GM06990 (cell line): ENCODE data around the gene CCDC106.

Source experiments
- DNase-seq: peaks from one replicate; pipeline ENCODE4 v3.0.0-alpha.2; 2011; ENCODE audit not compliant: insufficient read length; ENCODE audit errors: extremely low read depth
- H3K27me3 ChIP-seq: replicated peaks from 2 replicates; pipeline ENCODE4 v1.6.0; 2011; ENCODE audit warnings: low read length; ENCODE audit not compliant: control insufficient read depth, insufficient read depth
- H3K36me3 ChIP-seq: 2 replicates; pipeline ENCODE4 v1.5.1; 2011; ENCODE audit warnings: low read length; ENCODE audit not compliant: control insufficient read depth, insufficient read depth
- H3K4me3 ChIP-seq: replicated peaks from 2 replicates; pipeline ENCODE4 v1.5.1; 2011; ENCODE audit warnings: low read depth, mild to moderate bottlenecking, control low read depth, low read length
- TF ChIP-seq, protein P1 (sequence below): IDR thresholded peaks from 2 replicates; pipeline ENCODE4 v1.5.1; 2011; ENCODE audit warnings: low read length, control low read depth, mild to moderate bottlenecking, inconsistent platforms; ENCODE audit not compliant: insufficient read depth, poor library complexity, severe bottlenecking

The CCDC106 gene

DNA sequence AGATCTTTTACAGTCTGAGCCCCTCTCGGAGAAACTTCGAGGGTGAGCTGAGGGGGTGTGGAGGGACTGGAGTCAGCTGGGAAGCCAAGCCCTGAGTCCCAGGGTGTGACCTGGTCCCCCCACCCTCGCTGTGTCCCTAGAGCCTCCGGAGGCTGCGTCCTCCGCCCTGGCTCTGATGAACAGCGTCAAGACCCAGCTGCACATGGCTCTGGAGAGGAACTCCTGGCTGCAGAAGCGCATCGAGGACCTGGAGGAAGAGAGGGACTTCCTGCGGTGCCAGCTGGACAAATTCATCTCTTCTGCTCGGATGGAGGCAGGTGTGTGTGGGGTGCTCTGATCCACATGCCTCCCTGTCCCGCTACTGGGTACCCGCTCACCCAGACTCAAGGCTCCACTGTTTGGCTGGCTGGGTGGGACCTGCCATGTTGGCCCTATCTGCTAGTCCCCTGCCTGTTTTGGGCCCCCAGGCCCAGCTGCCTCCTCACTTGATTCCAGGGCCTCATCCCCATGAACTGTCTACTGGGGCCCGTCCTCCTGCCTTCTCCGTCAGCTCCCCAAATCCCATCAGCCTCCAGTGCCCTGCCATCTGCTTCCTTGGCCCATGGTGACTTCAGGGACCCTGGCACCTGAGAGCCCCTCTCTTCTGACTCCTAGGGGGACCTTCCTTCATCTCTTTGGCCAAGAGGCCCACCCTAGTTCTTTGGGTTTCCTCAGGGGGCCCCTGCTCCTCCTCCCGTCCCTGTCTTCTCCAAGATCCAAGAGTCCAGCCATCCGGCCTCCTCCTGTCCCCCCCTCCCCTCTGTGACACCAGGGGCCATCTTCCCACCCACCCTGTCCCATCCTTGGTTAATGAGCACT, 1.5 kb downstream of the CCDC106 start:
- DNase-seq: no peak
- TF ChIP-seq, protein P1, sequence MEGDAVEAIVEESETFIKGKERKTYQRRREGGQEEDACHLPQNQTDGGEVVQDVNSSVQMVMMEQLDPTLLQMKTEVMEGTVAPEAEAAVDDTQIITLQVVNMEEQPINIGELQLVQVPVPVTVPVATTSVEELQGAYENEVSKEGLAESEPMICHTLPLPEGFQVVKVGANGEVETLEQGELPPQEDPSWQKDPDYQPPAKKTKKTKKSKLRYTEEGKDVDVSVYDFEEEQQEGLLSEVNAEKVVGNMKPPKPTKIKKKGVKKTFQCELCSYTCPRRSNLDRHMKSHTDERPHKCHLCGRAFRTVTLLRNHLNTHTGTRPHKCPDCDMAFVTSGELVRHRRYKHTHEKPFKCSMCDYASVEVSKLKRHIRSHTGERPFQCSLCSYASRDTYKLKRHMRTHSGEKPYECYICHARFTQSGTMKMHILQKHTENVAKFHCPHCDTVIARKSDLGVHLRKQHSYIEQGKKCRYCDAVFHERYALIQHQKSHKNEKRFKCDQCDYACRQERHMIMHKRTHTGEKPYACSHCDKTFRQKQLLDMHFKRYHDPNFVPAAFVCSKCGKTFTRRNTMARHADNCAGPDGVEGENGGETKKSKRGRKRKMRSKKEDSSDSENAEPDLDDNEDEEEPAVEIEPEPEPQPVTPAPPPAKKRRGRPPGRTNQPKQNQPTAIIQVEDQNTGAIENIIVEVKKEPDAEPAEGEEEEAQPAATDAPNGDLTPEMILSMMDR: no peak
- no peaks in the 10 kb centered on the region for H3K27me3 ChIP-seq
- peak overlapping the region; percentile 83 for H3K4me3 ChIP-seq
- H3K36me3 ChIP-seq: peaks cover 15% of the 10 kb centered on the region

DNA sequence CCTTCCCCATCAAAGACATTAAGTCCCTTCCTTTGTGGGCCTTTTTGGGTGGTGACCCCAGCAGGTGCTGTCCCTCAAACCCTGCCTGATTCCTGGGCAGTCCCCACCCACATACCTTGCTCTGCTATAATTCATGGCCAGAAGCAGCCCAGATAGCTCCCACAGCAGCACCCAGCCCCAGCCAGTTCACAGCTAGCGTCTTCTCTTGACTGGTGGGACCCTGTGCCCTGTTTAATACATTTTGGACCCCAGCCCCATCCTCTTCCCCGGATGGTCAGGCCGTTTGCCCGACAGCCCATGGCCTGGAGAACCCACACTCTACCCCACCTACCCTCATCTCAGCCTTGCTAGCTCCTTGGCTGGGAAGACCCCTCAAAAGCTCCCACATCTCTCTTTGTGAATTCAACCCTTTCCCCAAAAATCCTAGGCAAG, 2.1 kb downstream of the CCDC106 start:
- peaks cover 9% of the 10 kb centered on the region for H3K36me3 ChIP-seq

GRCh38 chr19:55650602-55651230, 2.7 kb downstream of the CCDC106 start:
- TF ChIP-seq, protein P1: no peak
- no peaks in the 10 kb centered on the region for H3K27me3 ChIP-seq
- DNase-seq: no peak
- no peak overlapping the region for H3K4me3 ChIP-seq
- H3K36me3 ChIP-seq: peaks cover 4% of the 10 kb centered on the region

More for the DNA sequence above, 2.1 kb downstream of the CCDC106 start:
- Histone ChIP-seq H3K4me3 (no peak overlapping the region), H3K27me3 (no peaks in the 10 kb centered on the region)
- TF ChIP-seq, protein P1: no peak
- no peak for DNase-seq

GRCh38 chr19:55651236-55651635, 3.2 kb downstream of the CCDC106 start:
- H3K4me3 ChIP-seq: no peak overlapping the region
- no peaks in the 10 kb centered on the region for H3K27me3 ChIP-seq
- TF ChIP-seq, protein P1: no peak
- H3K36me3 ChIP-seq: peaks cover 4% of the 10 kb centered on the region
- no peak for DNase-seq

GRCh38 chr19:55652311-55653128, 4.5 kb downstream of the CCDC106 start:
- Histone ChIP-seq H3K4me3 (no peak overlapping the region), H3K36me3 (peaks cover 4% of the 10 kb centered on the region), H3K27me3 (no peaks in the 10 kb centered on the region)
- TF ChIP-seq, protein P1: no peak
- DNase-seq: no peak
